Mesothelial cell of epicardium (in vitro differentiated cells): Measurements from ENCODE around the gene SHISA6. TPM values are rescaled to one million over a fixed set of nuclear protein-coding genes. Genes with fewer than 3 reads are reported as not detected.

ENCODE experiments used
- DNase-seq, 2 experiments: peaks; one replicate each; pipeline ENCODE4 v3.0.0; 2021; ENCODE audit warnings: low spot score in 2 of 2; ENCODE audit not compliant: unreplicated experiment in 2 of 2
- H3K27ac Mint-ChIP-seq: 2 replicates; pipeline ENCODE4 v1.8.0; 2021; ENCODE audit warnings: mixed read lengths
- H3K27me3 Mint-ChIP-seq: 2 replicates; pipeline ENCODE4 v1.8.0; 2021; ENCODE audit warnings: low read depth, mixed read lengths
- H3K36me3 Mint-ChIP-seq: 2 replicates; pipeline ENCODE4 v1.8.0; 2021; ENCODE audit warnings: mixed read lengths
- H3K4me1 Mint-ChIP-seq: 2 replicates; pipeline ENCODE4 v1.8.0; 2021; ENCODE audit warnings: mixed read lengths
- H3K4me3 Mint-ChIP-seq: 2 replicates; pipeline ENCODE4 v1.8.0; 2021; ENCODE audit warnings: mild to moderate bottlenecking, moderate library complexity, mixed read lengths
- H3K9me3 Mint-ChIP-seq: 2 replicates; pipeline ENCODE4 v1.8.0; 2021; ENCODE audit warnings: mixed read lengths
- total RNA-seq: library from RNA; stranded (reverse); gene quantifications from 3 replicates; pipeline ENCODE4 v1.2.1, GENCODE V29; 2021
- TF ChIP-seq, protein P1 (sequence below): fragments of 200-600 bp; sonication (generic); IDR thresholded peaks from one replicate; pipeline ENCODE4 v1.5.0; 2021; ENCODE audit warnings: antibody characterized with exemption; ENCODE audit not compliant: unreplicated experiment

The SHISA6 gene
- total RNA-seq, 1 donor from 2014 or later: not detected

GRCh38 chr17:11418342-11418741, 177.3 kb downstream of the SHISA6 start:
- DNase-seq: no peak
- Mint-ChIP-seq H3K27me3 (peaks cover 9% of the 10 kb centered on the region), H3K4me3 (no peak overlapping the region)

DNA sequence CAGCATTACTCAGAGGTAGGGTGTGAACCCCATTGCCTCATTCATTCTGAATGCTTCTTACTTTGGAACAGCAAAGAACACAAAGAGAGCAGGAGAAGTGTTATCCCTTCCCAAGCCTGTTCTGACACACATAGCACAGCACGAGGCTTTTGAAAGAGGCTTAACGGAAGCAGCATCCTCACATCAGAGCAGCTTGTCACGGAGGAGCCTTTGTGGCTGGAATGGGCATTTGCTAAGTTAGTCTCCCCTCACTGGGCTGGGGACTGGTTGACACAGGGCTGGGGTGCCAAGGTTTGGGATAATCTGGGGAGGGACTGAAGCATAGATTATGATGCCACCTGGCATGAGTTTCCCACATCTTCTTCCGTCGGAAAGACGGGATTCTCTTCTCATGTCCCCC, 189.7 kb downstream of the SHISA6 start:
- H3K4me3 Mint-ChIP-seq: no peak overlapping the region
- no peaks in the 10 kb centered on the region for H3K4me1 Mint-ChIP-seq
- no peaks in the 10 kb centered on the region for H3K36me3 Mint-ChIP-seq
- TF ChIP-seq, protein P1, sequence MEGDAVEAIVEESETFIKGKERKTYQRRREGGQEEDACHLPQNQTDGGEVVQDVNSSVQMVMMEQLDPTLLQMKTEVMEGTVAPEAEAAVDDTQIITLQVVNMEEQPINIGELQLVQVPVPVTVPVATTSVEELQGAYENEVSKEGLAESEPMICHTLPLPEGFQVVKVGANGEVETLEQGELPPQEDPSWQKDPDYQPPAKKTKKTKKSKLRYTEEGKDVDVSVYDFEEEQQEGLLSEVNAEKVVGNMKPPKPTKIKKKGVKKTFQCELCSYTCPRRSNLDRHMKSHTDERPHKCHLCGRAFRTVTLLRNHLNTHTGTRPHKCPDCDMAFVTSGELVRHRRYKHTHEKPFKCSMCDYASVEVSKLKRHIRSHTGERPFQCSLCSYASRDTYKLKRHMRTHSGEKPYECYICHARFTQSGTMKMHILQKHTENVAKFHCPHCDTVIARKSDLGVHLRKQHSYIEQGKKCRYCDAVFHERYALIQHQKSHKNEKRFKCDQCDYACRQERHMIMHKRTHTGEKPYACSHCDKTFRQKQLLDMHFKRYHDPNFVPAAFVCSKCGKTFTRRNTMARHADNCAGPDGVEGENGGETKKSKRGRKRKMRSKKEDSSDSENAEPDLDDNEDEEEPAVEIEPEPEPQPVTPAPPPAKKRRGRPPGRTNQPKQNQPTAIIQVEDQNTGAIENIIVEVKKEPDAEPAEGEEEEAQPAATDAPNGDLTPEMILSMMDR: no peak
- no peak overlapping the region for H3K27ac Mint-ChIP-seq
- H3K9me3 Mint-ChIP-seq: peaks cover 17% of the 10 kb centered on the region
- DNase-seq: no peak
- H3K27me3 Mint-ChIP-seq: no peaks in the 10 kb centered on the region

More at GRCh38 chr17:11418342-11418741, 177.3 kb downstream of the SHISA6 start:
- TF ChIP-seq, protein P1: no peak
- no peaks in the 10 kb centered on the region for H3K36me3 Mint-ChIP-seq
- no peak overlapping the region for H3K27ac Mint-ChIP-seq
- no peaks in the 10 kb centered on the region for H3K4me1 Mint-ChIP-seq
- H3K9me3 Mint-ChIP-seq: no peaks in the 10 kb centered on the region

GRCh38 chr17:11438673-11439072, 197.7 kb downstream of the SHISA6 start:
- Mint-ChIP-seq H3K9me3 (no peaks in the 10 kb centered on the region), H3K36me3 (no peaks in the 10 kb centered on the region), H3K4me3 (no peak overlapping the region), H3K27me3 (peaks cover 8% of the 10 kb centered on the region), H3K27ac (no peak overlapping the region), H3K4me1 (no peaks in the 10 kb centered on the region)
- DNase-seq: no peak
- TF ChIP-seq, protein P1: no peak

GRCh38 chr17:11441004-11441403, 200.0 kb downstream of the SHISA6 start:
- Mint-ChIP-seq H3K4me3 (no peak overlapping the region), H3K27me3 (peaks cover 8% of the 10 kb centered on the region), H3K9me3 (no peaks in the 10 kb centered on the region), H3K27ac (no peak overlapping the region), H3K36me3 (no peaks in the 10 kb centered on the region), H3K4me1 (no peaks in the 10 kb centered on the region)
- DNase-seq: no peak
- TF ChIP-seq, protein P1: no peak

GRCh38 chr17:11446316-11446715, 205.3 kb downstream of the SHISA6 start:
- H3K36me3 Mint-ChIP-seq: no peaks in the 10 kb centered on the region
- no peaks in the 10 kb centered on the region for H3K4me1 Mint-ChIP-seq
- DNase-seq: no peak
- H3K27me3 Mint-ChIP-seq: peaks cover 2% of the 10 kb centered on the region
- H3K4me3 Mint-ChIP-seq: no peak overlapping the region
- TF ChIP-seq, protein P1: no peak
- H3K27ac Mint-ChIP-seq: no peak overlapping the region
- peaks cover 8% of the 10 kb centered on the region for H3K9me3 Mint-ChIP-seq

DNA sequence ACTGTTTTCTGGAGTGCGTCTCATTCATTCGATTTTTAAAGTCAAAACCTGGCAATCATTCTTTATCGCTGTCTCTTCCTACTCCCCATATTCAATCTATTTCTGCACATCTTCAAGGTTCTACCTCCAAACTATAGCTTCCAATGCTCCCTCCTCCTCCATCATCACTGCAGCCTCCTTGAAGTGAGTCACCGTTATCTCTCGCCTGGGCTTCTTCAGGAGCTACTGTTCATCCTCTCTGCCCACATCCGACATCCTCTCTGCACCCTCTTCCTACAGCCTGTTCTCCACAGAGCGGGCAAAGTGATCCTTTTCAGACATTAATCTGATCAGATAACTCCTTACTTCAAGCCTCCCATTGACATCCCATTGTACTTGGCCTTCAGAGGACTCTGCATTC, 213.1 kb downstream of the SHISA6 start:
- no peak overlapping the region for H3K27ac Mint-ChIP-seq
- peaks cover 12% of the 10 kb centered on the region for H3K9me3 Mint-ChIP-seq
- H3K4me3 Mint-ChIP-seq: no peak overlapping the region
- H3K27me3 Mint-ChIP-seq: peaks cover 7% of the 10 kb centered on the region
- TF ChIP-seq, protein P1: no peak
- H3K36me3 Mint-ChIP-seq: no peaks in the 10 kb centered on the region
- no peak for DNase-seq
- H3K4me1 Mint-ChIP-seq: no peaks in the 10 kb centered on the region
